ENCODE results near the gene NEAT1.

NEAT1 gene

DNA sequence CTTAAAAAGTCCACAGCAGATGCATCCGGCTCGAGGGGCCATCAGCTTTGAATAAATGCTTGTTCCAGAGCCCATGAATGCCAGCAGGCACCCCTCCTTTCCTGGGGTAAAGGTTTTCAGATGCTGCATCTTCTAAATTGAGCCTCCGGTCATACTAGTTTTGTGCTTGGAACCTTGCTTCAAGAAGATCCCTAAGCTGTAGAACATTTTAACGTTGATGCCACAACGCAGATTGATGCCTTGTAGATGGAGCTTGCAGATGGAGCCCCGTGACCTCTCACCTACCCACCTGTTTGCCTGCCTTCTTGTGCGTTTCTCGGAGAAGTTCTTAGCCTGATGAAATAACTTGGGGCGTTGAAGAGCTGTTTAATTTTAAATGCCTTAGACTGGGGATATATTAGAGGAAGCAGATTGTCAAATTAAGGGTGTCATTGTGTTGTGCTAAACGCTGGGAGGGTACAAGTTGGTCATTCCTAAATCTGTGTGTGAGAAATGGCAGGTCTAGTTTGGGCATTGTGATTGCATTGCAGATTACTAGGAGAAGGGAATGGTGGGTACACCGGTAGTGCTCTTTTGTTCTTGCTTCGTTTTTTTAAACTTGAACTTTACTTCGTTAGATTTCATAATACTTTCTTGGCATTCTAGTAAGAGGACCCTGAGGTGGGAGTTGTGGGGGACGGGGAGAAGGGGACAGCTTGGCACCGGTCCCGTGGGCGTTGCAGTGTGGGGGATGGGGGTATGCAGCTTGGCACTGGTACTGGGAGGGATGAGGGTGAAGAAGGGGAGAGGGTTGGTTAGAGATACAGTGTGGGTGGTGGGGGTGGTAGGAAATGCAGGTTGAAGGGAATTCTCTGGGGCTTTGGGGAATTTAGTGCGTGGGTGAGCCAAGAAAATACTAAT lies 1.9 kb downstream of the NEAT1 start:
- in situ Hi-C loops (cut with HindIII; ENCODE audit: low pct_unique_long_range_greater_than_20kb, low sequenced_read_pairs), result no loop called here
- DNase-seq (ENCODE audit: low read depth in 1 of 2, low spot score in 1 of 2), result peak in 1 of 2 experiments; percentile 71
- 0 out of 2 replicates have a peak, but pooled peaks have one; percentile 7 for TF ChIP-seq JUND (IDR thresholded peaks at IDR 0.05; ENCODE audit: low read depth)

DNA sequence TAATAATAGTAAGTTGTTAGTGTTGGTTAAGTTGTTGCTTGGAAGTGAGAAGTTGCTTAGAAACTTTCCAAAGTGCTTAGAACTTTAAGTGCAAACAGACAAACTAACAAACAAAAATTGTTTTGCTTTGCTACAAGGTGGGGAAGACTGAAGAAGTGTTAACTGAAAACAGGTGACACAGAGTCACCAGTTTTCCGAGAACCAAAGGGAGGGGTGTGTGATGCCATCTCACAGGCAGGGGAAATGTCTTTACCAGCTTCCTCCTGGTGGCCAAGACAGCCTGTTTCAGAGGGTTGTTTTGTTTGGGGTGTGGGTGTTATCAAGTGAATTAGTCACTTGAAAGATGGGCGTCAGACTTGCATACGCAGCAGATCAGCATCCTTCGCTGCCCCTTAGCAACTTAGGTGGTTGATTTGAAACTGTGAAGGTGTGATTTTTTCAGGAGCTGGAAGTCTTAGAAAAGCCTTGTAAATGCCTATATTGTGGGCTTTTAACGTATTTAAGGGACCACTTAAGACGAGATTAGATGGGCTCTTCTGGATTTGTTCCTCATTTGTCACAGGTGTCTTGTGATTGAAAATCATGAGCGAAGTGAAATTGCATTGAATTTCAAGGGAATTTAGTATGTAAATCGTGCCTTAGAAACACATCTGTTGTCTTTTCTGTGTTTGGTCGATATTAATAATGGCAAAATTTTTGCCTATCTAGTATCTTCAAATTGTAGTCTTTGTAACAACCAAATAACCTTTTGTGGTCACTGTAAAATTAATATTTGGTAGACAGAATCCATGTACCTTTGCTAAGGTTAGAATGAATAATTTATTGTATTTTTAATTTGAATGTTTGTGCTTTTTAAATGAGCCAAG lies 2.7 kb downstream of the NEAT1 start:
- DNase-seq (ENCODE audit: low read depth in 1 of 2, low spot score in 1 of 2), result peak in 1 of 2 experiments; percentile 78
- in situ Hi-C loops (cut with HindIII; ENCODE audit: low pct_unique_long_range_greater_than_20kb, low sequenced_read_pairs), result no loop called here
- TF ChIP-seq JUND (IDR thresholded peaks at IDR 0.05; ENCODE audit: low read depth), result no peak

DNA sequence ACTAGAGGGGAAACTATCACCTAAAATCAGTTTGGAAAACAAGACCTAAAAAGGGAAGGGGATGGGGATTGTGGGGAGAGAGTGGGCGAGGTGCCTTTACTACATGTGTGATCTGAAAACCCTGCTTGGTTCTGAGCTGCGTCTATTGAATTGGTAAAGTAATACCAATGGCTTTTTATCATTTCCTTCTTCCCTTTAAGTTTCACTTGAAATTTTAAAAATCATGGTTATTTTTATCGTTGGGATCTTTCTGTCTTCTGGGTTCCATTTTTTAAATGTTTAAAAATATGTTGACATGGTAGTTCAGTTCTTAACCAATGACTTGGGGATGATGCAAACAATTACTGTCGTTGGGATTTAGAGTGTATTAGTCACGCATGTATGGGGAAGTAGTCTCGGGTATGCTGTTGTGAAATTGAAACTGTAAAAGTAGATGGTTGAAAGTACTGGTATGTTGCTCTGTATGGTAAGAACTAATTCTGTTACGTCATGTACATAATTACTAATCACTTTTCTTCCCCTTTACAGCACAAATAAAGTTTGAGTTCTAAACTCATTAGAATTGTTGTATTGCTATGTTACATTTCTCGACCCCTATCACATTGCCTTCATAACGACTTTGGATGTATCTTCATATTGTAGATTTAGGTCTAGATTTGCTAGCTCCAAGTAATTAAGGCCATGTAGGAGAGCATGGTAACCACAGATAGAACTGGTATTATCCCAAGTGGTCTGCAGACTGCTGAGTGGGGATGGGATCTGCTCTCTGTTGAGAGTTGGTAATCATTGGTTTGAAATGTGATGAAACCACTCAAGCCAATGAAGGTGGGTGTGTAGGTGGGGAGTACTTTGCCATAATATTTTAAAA lies 3.6 kb downstream of the NEAT1 start:
- TF ChIP-seq JUND (IDR thresholded peaks at IDR 0.05; ENCODE audit: low read depth), result no peak
- peak in 1 of 2 experiments; percentile 78 for DNase-seq (ENCODE audit: low read depth in 1 of 2, low spot score in 1 of 2)
- in situ Hi-C loops (cut with HindIII; ENCODE audit: low pct_unique_long_range_greater_than_20kb, low sequenced_read_pairs), result no loop called here

DNA sequence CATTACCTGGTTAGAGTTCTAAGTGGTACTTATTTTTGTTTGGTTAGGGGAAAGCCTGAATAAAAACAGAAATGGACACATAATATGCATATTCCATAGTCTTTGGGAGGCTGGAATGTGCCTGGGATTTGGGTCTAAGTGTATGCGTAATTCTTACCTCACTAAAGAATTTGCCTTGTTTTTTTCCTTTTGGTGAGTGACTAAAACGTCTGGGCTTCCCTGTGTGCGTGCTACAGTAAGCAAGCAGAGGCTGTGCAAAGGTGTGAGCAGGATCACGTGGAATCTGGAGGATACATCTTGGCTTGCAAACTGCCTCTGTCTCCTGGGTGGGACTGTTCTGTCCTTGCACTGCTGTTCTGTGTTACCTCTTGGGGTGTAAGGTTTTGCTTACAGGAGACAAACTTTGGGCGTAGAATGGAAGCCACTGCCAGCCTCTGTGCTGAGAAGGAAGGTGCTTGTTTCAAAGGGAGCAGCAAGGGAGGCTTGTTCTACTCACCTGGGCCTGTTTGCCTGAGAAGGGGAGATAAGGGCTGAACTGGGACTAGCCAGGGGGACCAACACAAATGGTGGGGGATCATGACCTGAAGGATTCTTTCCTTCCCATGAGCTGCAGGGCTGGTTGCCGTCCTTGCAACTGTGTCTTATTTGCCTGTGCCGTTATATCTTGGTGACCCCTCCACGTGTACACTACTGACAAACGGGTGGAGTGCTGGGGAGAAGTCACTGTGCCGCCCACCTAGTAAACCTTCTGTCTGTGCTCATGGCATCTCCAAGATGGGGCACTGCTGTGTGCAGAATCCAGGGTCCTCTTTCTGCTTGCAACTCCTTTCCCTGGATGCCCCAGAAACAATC lies 4.5 kb downstream of the NEAT1 start:
- in situ Hi-C loops (cut with HindIII; ENCODE audit: low pct_unique_long_range_greater_than_20kb, low sequenced_read_pairs), result no loop called here
- DNase-seq (ENCODE audit: low read depth in 1 of 2, low spot score in 1 of 2), result peak in 1 of 2 experiments; percentile 87
- peak; percentile 11; the same call in 1 of the 2 replicates for TF ChIP-seq JUND (IDR thresholded peaks at IDR 0.05; ENCODE audit: low read depth)

DNA sequence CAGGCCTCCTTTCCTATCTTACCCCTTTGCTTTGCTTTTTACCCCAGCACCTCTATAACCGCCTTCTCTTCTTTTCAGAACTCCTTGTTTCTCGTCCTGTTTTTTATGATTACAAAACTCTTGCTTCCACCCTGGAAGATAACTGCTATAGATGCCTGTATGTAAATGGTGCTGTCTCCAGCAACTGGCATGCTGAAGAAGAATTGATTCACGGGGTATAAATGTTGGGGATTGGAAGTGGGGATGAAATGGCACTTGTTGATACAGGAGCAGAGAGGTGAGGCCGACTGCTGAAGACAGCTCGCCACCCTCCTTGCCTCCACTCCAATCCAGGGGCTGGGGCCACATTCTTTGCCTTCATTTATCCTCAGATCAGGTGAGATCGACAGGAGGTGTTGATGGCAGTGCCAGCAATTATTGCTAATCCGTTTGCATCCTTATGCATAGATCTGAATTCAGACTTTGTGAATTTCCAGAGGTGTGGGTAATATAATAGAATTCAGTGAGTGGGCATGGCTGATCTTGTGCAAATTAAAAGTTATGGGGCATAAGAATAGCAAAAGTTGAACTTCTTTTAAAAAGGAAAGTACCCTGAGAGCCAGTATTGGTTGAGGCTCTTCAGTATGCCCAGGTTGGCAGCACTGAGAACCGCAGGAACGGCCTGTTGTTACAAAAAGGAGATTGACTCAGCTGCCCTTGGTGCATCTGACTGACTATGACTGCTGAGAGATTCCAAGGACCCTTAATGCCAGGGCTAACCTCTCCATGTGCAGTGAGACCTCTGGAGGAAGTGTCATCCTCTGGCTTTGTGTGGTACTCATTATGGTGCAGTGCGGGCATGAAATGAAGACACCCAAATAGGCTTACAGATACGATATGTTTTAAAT lies 5.3 kb downstream of the NEAT1 start:
- in situ Hi-C loops (cut with HindIII; ENCODE audit: low pct_unique_long_range_greater_than_20kb, low sequenced_read_pairs), result no loop called here

DNA sequence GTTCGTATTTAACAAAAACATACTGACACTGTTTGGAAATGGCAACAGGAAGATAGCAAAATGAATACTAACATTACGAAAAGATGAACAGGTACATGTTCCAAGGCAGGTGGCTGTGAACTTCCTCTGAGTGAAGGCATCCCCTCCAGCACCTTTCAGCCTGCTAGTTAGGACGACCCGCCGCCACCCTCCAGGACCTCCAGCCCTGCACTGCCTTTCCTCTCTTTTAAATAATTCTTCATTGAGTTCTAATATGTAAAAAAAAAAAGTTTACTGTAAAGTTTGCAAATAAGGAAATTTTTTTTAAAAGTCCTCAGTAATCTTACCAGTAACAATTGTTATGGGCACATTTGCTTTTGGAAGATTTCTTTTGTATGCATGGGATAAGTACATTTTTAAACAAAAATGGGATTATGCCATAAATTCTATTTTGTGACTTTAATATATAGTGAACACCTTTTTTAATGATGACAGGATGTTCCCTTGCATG lies 6.0 kb downstream of the NEAT1 start:
- TF ChIP-seq JUND (IDR thresholded peaks at IDR 0.05; ENCODE audit: low read depth), result 0 out of 2 replicates have a peak, but pooled peaks have one; percentile 13
- no peak for DNase-seq (ENCODE audit: low read depth in 1 of 2, low spot score in 1 of 2)
- in situ Hi-C loops (cut with HindIII; ENCODE audit: low pct_unique_long_range_greater_than_20kb, low sequenced_read_pairs), result no loop called here

More for the DNA sequence above, 5.3 kb downstream of the NEAT1 start:
- peak in 1 of 2 experiments; percentile 85 for DNase-seq (ENCODE audit: low read depth in 1 of 2, low spot score in 1 of 2)
- TF ChIP-seq JUND (IDR thresholded peaks at IDR 0.05; ENCODE audit: low read depth), result 0 out of 2 replicates have a peak, but pooled peaks have one; percentile 9

DNA sequence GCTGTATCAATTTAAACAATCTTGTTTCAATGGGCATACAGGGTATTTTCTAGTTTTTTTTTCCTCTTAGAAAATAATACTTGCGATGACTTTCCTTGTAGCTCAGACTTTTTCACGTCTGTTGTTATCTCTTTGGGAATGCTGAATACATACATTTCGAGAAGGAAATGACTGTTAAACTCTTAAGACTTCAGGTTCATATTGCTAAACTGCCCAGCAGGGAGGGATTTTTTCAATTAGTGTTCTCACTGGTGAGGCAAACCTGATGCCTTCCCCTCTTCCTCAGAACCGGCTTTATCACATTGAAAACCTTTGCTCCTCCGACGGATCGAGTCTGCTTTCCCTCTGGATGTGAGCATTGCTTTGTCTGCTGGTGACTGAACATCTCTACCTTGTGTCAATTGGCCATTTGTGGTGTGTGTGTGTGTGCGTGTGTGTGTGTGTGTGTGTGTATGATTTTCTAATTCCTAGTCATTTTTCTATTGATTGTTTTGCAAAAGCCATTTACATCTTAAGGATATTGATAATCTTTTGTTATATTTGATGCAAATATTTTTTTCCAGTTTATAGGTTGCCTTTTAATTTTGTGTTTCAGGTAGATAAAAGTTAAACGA lies 6.6 kb downstream of the NEAT1 start:
- in situ Hi-C loops (cut with HindIII; ENCODE audit: low pct_unique_long_range_greater_than_20kb, low sequenced_read_pairs), result no loop called here
- peak in 1 of 2 experiments; percentile 80 for DNase-seq (ENCODE audit: low read depth in 1 of 2, low spot score in 1 of 2)
- 0 out of 2 replicates have a peak, but pooled peaks have one; percentile 3 for TF ChIP-seq JUND (IDR thresholded peaks at IDR 0.05; ENCODE audit: low read depth)

DNA sequence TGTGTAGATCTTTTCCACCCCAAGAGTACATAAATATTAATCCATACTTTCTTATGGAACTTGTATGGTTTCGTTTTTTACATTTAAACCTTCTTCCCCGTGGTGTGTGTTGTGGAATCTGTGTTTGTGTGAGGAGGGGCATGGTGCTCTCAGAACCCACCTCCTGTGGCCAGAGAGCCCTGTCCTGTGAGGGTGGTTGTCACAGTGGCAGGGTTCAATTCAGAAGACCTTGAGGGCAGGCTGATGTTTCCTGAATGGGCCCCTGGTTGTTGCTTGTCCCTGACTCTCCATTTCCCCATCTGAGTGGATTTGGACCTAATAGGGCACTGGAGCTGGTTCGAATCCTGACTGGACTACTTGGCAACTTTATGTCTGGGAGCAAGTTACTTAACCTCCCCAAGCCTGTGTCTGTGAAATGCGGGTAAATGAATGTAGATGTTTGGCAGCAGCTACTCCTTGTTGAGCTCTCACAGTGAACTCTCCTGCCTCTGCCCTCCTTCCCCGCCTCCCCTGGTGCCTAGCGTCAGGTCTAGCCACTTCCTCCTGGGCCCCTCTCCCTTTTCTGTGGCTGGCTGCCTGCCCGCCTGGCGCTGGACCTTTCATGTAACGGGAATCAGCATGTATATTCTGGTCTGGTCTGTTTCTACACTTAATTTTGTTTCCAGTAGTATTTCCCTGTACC lies 7.3 kb downstream of the NEAT1 start:
- peak in 1 of 2 experiments; percentile 83 for DNase-seq (ENCODE audit: low read depth in 1 of 2, low spot score in 1 of 2)
- TF ChIP-seq JUND (IDR thresholded peaks at IDR 0.05; ENCODE audit: low read depth), result no peak
- in situ Hi-C loops (cut with HindIII; ENCODE audit: low pct_unique_long_range_greater_than_20kb, low sequenced_read_pairs), result no loop called here

Data from T47D (cell line).